CD4-positive, alpha-beta memory T cell (primary cell): ENCODE measurements around the gene MEGF9. TPM values are rescaled to one million over a fixed set of nuclear protein-coding genes. Genes with fewer than 3 reads are reported as not detected.

Experiments used
- CTCF ChIA-PET: fragments of 350-600 bp; sonication (Branson Sonifier 250); formaldehyde crosslinking; loops from one replicate; lab custom pipeline; 2021; ENCODE audit warnings: inconsistent platforms; ENCODE audit not compliant: partially characterized antibody; lab: Charles Lee
- POLR2A ChIA-PET: fragments of 350-600 bp; sonication (Branson Sonifier 250); formaldehyde crosslinking; loops from one replicate; lab custom pipeline; 2021; ENCODE audit not compliant: partially characterized antibody; lab: Charles Lee
- DNase-seq, 5 donors: peaks; one replicate each; pipeline versions ENCODE4 v3.0.0 to v3.0.0-alpha.2; 2020 to 2022; ENCODE audit warnings: mixed read lengths in 1 of 5
- H3K27ac ChIP-seq: one replicate; pipeline ENCODE4 v1.7.0; 2013; ENCODE audit warnings: low read depth, low read length
- H3K27me3 ChIP-seq: 2 replicates; pipeline ENCODE4 v1.7.0; 2013; ENCODE audit warnings: mild to moderate bottlenecking, low read length, moderate library complexity; ENCODE audit not compliant: insufficient read depth
- H3K36me3 ChIP-seq: 2 replicates; pipeline ENCODE4 v1.7.0; 2013; ENCODE audit warnings: mild to moderate bottlenecking, low read length, moderate library complexity; ENCODE audit not compliant: insufficient read depth
- H3K4me1 ChIP-seq: 2 replicates; pipeline ENCODE4 v1.7.0; 2013; ENCODE audit warnings: mild to moderate bottlenecking, low read length, moderate library complexity; ENCODE audit not compliant: insufficient read depth
- H3K4me3 ChIP-seq, 2 donors: one replicate each; pipeline ENCODE4 v1.7.0; 2013; ENCODE audit warnings: low read length in 2 of 2, mild to moderate bottlenecking in 1 of 2
- H3K9me3 ChIP-seq, 2 donors: one replicate each; pipeline ENCODE4 v1.7.0; 2013; ENCODE audit warnings: low read length in 2 of 2, control low read depth in 1 of 2; ENCODE audit not compliant: control insufficient read depth in 1 of 2
- H3K27ac Mint-ChIP-seq, 7 donors: one replicate each; pipeline ENCODE4 v1.8.0; 2020 to 2021; ENCODE audit warnings: mixed read lengths in 7 of 7, mild to moderate bottlenecking in 6 of 7, inconsistent platforms in 3 of 7, moderate library complexity in 3 of 7
- H3K27me3 Mint-ChIP-seq, 2 donors: one replicate each; pipeline ENCODE4 v1.8.0; 2020 to 2021; ENCODE audit warnings: mixed read lengths in 2 of 2
- H3K36me3 Mint-ChIP-seq, 2 donors: one replicate each; pipeline ENCODE4 v1.8.0; 2020 to 2021; ENCODE audit warnings: mixed read lengths in 2 of 2, inconsistent platforms in 1 of 2, mild to moderate bottlenecking in 1 of 2
- H3K4me1 Mint-ChIP-seq, 4 donors: one replicate each; pipeline ENCODE4 v1.8.0; 2020 to 2021; ENCODE audit warnings: mixed read lengths in 4 of 4, mild to moderate bottlenecking in 1 of 4
- H3K4me3 Mint-ChIP-seq, 8 donors: one replicate each; pipeline ENCODE4 v1.8.0; 2020 to 2021; ENCODE audit warnings: mixed read lengths in 8 of 8, mild to moderate bottlenecking in 7 of 8, moderate library complexity in 6 of 8, inconsistent platforms in 3 of 8
- H3K9me3 Mint-ChIP-seq, 8 donors: one replicate each; pipeline ENCODE4 v1.8.0; 2020 to 2021; ENCODE audit warnings: mixed read lengths in 8 of 8, mild to moderate bottlenecking in 5 of 8, inconsistent platforms in 3 of 8, moderate library complexity in 1 of 8
- intact Hi-C: fragments of 100-400 bp; cut with micrococcal nuclease; formaldehyde crosslinking; loops from one replicate; pipeline ENCODE4 v1.15.1; 2023
- polyA plus RNA-seq, 2 donors: library from polyadenylated mRNA; unstranded; fragments of 300-500 nt; fragmentation: Illumina TruSeq; gene quantifications; one replicate each; pipeline ENCODE4 v1.2.3, GENCODE V29; 2021
- total RNA-seq, 2 experiments: library from RNA; stranded (reverse); gene quantifications; one replicate each; pipeline ENCODE4 v1.2.3, GENCODE V29; 2021

The MEGF9 gene
- total RNA-seq, result 10 to 100 TPM; 14.2 to 14.9 TPM
- 1 to 10 TPM; 5.9 to 6.7 TPM for polyA plus RNA-seq

GRCh38 chr9:120714088-120714845 lies at the start of gene MEGF9:
MEGF9 (minus strand) TSS chr9:120714470; CDS start chr9:120714358, 112 bp downstream.
- Histone ChIP-seq H3K36me3 (no peaks in the 10 kb centered on the region), H3K27me3 (no peaks in the 10 kb centered on the region), H3K4me3 (peak within 1 kb of the TSS; percentile 66 to 84), H3K9me3 (no peaks in the 10 kb centered on the region), H3K27ac (peak within 1 kb of the TSS; percentile 72), H3K4me1 (peaks cover 51% of the 10 kb centered on the region)
- ChIA-PET POLR2A (interaction anchor here (0.8 to 1.6 kb wide), 8 partner anchors 8 to 407 kb away, joined by 3 to 7 read pairs (median 4); partner anchors contain the start of genes CNTRL and FBXW2), CTCF (interaction anchor here (0.6 kb wide), 1 partner anchor 132 kb away, joined by 3 read pairs; no protein-coding TSS in a partner anchor)
- intact Hi-C loops, result loop anchor here (1.0 to 2.0 kb wide), 2 partner anchors 95 to 134 kb away; partner anchors contain the start of gene CDK5RAP2
- Mint-ChIP-seq H3K36me3 (peaks cover 0 to 4% of the 10 kb centered on the region in 2 donors), H3K9me3 (no peaks in the 10 kb centered on the region), H3K4me3 (peak within 1 kb of the TSS; percentile 84 to 96 (median 90)), H3K27me3 (no peaks in the 10 kb centered on the region), H3K27ac (peak within 1 kb of the TSS; percentile 82 to 93 (median 90)), H3K4me1 (peaks cover 25 to 41% (median 34%) of the 10 kb centered on the region in 4 donors)
- peak; percentile 94 to 98 (median 95) for DNase-seq

- Histone ChIP-seq H3K27ac (no peak overlapping the region), H3K4me3 (no peak overlapping the region), H3K4me1 (no peaks in the 10 kb centered on the region), H3K36me3 (peaks cover 38% of the 10 kb centered on the region), H3K9me3 (no peaks in the 10 kb centered on the region), H3K27me3 (no peaks in the 10 kb centered on the region)
- H3K4me3 Mint-ChIP-seq, result no peak overlapping the region
- H3K9me3 Mint-ChIP-seq, result no peaks in the 10 kb centered on the region
- H3K27me3 Mint-ChIP-seq, result no peaks in the 10 kb centered on the region
- peaks cover 23 to 64% of the 10 kb centered on the region in 2 donors for H3K36me3 Mint-ChIP-seq
- intact Hi-C loops, result no loop called here
- ChIA-PET CTCF (interaction anchor here (0.8 to 10.6 kb wide), 6 partner anchors 31 to 314 kb away, joined by 3 to 211 read pairs (median 4); partner anchors contain the start of gene CNTRL), POLR2A (interaction anchor here (0.7 to 0.9 kb wide), 2 partner anchors 81 to 143 kb away, joined by 3 to 4 read pairs; no protein-coding TSS in a partner anchor)
- peaks cover 0 to 7% (median 6%) of the 10 kb centered on the region in 4 donors for H3K4me1 Mint-ChIP-seq
- no peak for DNase-seq
- H3K27ac Mint-ChIP-seq, result peak overlapping the region in 2 of 7 donors; percentile 20 to 72
Observed at GRCh38 chr9:120761006-120761405, 46.7 kb upstream of the MEGF9 start.

GRCh38 chr9:120759755-120760400 lies 45.6 kb upstream of the MEGF9 start:
- no peak overlapping the region for H3K27ac ChIP-seq
- no peaks in the 10 kb centered on the region for H3K4me1 ChIP-seq
- H3K4me3 ChIP-seq, result no peak overlapping the region
- H3K4me3 Mint-ChIP-seq, result no peak overlapping the region
- DNase-seq, result no peak
- CTCF ChIA-PET, result interaction anchor here (10.6 kb wide), 1 partner anchor 302 kb away, joined by 211 read pairs; no protein-coding TSS in a partner anchor
- H3K27ac Mint-ChIP-seq, result peak overlapping the region in 3 of 7 donors; percentile 56 to 82 (median 75)
- no peaks in the 10 kb centered on the region for H3K27me3 Mint-ChIP-seq
- H3K36me3 Mint-ChIP-seq, result peaks cover 17 to 56% of the 10 kb centered on the region in 2 donors
- intact Hi-C loops, result loop anchor here (5.0 to 10.0 kb wide), 3 partner anchors 138 to 445 kb away; partner anchors contain the start of gene RAB14
- peaks cover 0 to 6% (median 5%) of the 10 kb centered on the region in 4 donors for H3K4me1 Mint-ChIP-seq
- no peaks in the 10 kb centered on the region for H3K27me3 ChIP-seq
- POLR2A ChIA-PET, result interaction anchor here (0.6 to 1.1 kb wide), 2 partner anchors 34 to 130 kb away, joined by 3 to 4 read pairs; no protein-coding TSS in a partner anchor
- no peaks in the 10 kb centered on the region for H3K9me3 ChIP-seq
- H3K36me3 ChIP-seq, result peaks cover 33% of the 10 kb centered on the region
- H3K9me3 Mint-ChIP-seq, result no peaks in the 10 kb centered on the region

- POLR2A ChIA-PET, result interaction anchor here (1.1 kb wide), 1 partner anchor 158 kb away, joined by 3 read pairs; no protein-coding TSS in a partner anchor
- intact Hi-C loops, result loop anchor here (5.0 to 10.0 kb wide), 3 partner anchors 136 to 446 kb away; partner anchors contain the start of gene RAB14
Observed at GRCh38 chr9:120758544-120758943, 44.3 kb upstream of the MEGF9 start.

GRCh38 chr9:120757026-120757913 lies 43.0 kb upstream of the MEGF9 start:
- peaks cover 4 to 30% of the 10 kb centered on the region in 2 donors for H3K36me3 Mint-ChIP-seq
- H3K27me3 Mint-ChIP-seq, result no peaks in the 10 kb centered on the region
- ChIA-PET POLR2A (interaction anchor here (0.7 to 0.9 kb wide), 2 partner anchors 133 to 302 kb away, joined by 3 read pairs; no protein-coding TSS in a partner anchor), CTCF (interaction anchor here (0.6 to 10.6 kb wide), 12 partner anchors 9 to 316 kb away, joined by 3 to 211 read pairs (median 3); partner anchors contain the start of gene CNTRL)
- no peak for DNase-seq
- H3K9me3 Mint-ChIP-seq, result no peaks in the 10 kb centered on the region
- Histone ChIP-seq H3K4me1 (no peaks in the 10 kb centered on the region), H3K9me3 (no peaks in the 10 kb centered on the region), H3K4me3 (no peak overlapping the region), H3K27me3 (no peaks in the 10 kb centered on the region), H3K27ac (no peak overlapping the region), H3K36me3 (peaks cover 9% of the 10 kb centered on the region)
- intact Hi-C loops, result loop anchor here (5.0 to 10.0 kb wide), 3 partner anchors 135 to 448 kb away; partner anchors contain the start of gene RAB14
- peaks cover 0 to 6% (median 5%) of the 10 kb centered on the region in 4 donors for H3K4me1 Mint-ChIP-seq
- H3K27ac Mint-ChIP-seq, result peak overlapping the region; percentile 6 to 79 (median 34)
- no peak overlapping the region for H3K4me3 Mint-ChIP-seq

More at GRCh38 chr9:120758544-120758943, 44.3 kb upstream of the MEGF9 start:
- DNase-seq, result no peak
- no peak overlapping the region for H3K4me3 ChIP-seq
- H3K27me3 Mint-ChIP-seq, result no peaks in the 10 kb centered on the region
- H3K9me3 ChIP-seq, result no peaks in the 10 kb centered on the region
- H3K4me1 Mint-ChIP-seq, result peaks cover 0 to 6% (median 5%) of the 10 kb centered on the region in 4 donors
- no peak overlapping the region for H3K4me3 Mint-ChIP-seq
- H3K27me3 ChIP-seq, result no peaks in the 10 kb centered on the region
- CTCF ChIA-PET, result interaction anchor here (0.7 to 10.6 kb wide), 4 partner anchors 9 to 315 kb away, joined by 3 to 211 read pairs (median 54); partner anchors contain the start of gene CNTRL
- H3K27ac Mint-ChIP-seq, result peak overlapping the region in 6 of 7 donors; percentile 29 to 90 (median 76)
- no peak overlapping the region for H3K27ac ChIP-seq
- H3K9me3 Mint-ChIP-seq, result no peaks in the 10 kb centered on the region
- H3K36me3 Mint-ChIP-seq, result peaks cover 4 to 42% of the 10 kb centered on the region in 2 donors
- H3K36me3 ChIP-seq, result peaks cover 21% of the 10 kb centered on the region
- H3K4me1 ChIP-seq, result no peaks in the 10 kb centered on the region

- intact Hi-C loops, result loop anchor here (1.0 to 10.0 kb wide), 5 partner anchors 134 to 448 kb away; partner anchors contain the start of gene RAB14
- peaks cover 4 to 26% of the 10 kb centered on the region in 2 donors for H3K36me3 Mint-ChIP-seq
- CTCF ChIA-PET, result interaction anchor here (0.6 to 10.6 kb wide), 21 partner anchors 9 to 564 kb away, joined by 3 to 211 read pairs (median 4); partner anchors contain the start of gene CNTRL
- H3K4me3 ChIP-seq, result no peak overlapping the region
- POLR2A ChIA-PET, result interaction anchor here (0.7 to 1.6 kb wide), 3 partner anchors 134 to 306 kb away, joined by 3 to 6 read pairs (median 3); no protein-coding TSS in a partner anchor
- peaks cover 0 to 6% (median 5%) of the 10 kb centered on the region in 4 donors for H3K4me1 Mint-ChIP-seq
- DNase-seq, result no peak
- no peaks in the 10 kb centered on the region for H3K9me3 ChIP-seq
- no peaks in the 10 kb centered on the region for H3K27me3 ChIP-seq
- no peaks in the 10 kb centered on the region for H3K9me3 Mint-ChIP-seq
- H3K36me3 ChIP-seq, result peaks cover 7% of the 10 kb centered on the region
- H3K27ac Mint-ChIP-seq, result peak overlapping the region in 5 of 7 donors; percentile 12 to 79 (median 68)
- H3K4me1 ChIP-seq, result no peaks in the 10 kb centered on the region
- no peaks in the 10 kb centered on the region for H3K27me3 Mint-ChIP-seq
- H3K4me3 Mint-ChIP-seq, result no peak overlapping the region
- no peak overlapping the region for H3K27ac ChIP-seq
Observed at GRCh38 chr9:120756531-120756930, 42.3 kb upstream of the MEGF9 start.
